Stimulated activated CD8-positive, alpha-beta memory T cell treated with anti-CD3 and anti-CD28 coated beads, Interleukin-4, amount 100 ng/mL, for 4 hours (primary cell): Measurements from ENCODE around the gene CACNA1E.
"Not testable (repeated sequence)": the region's sequence is repeated elsewhere in the genome, so short reads cannot be mapped to it uniquely, and the experiment has no call there.

Experiments
- DNase-seq, 2 donors: peaks; one replicate each; pipeline ENCODE4 v3.0.0-alpha.2; 2020; ENCODE audit warnings: low read depth in 2 of 2, low spot score in 1 of 2

CACNA1E gene

GRCh38 chr1:181803421-181803820 lies 320.1 kb downstream of the CACNA1E start:
- no peak for DNase-seq

GRCh38 chr1:181804989-181805388 lies 321.7 kb downstream of the CACNA1E start:
- no peak for DNase-seq

GRCh38 chr1:181806746-181807145 lies 323.4 kb downstream of the CACNA1E start:
- DNase-seq = no peak

- no peak for DNase-seq
Observed at GRCh38 chr1:181807251-181807650, 323.9 kb downstream of the CACNA1E start.

- no peak for DNase-seq
Observed at GRCh38 chr1:181809991-181810545, 326.8 kb downstream of the CACNA1E start.

GRCh38 chr1:181812208-181812607 lies 328.9 kb downstream of the CACNA1E start:
- DNase-seq = no peak

- no peak for DNase-seq
Observed at GRCh38 chr1:181813266-181813665, 329.9 kb downstream of the CACNA1E start.

GRCh38 chr1:181816608-181817007 lies 333.3 kb downstream of the CACNA1E start:
- DNase-seq = no peak

- DNase-seq = no peak
Observed at GRCh38 chr1:181817091-181817490, 333.8 kb downstream of the CACNA1E start.

- no peak for DNase-seq
Observed at GRCh38 chr1:181818459-181818858, 335.1 kb downstream of the CACNA1E start.

- DNase-seq = no peak
Observed at GRCh38 chr1:181818943-181819342, 335.6 kb downstream of the CACNA1E start.

GRCh38 chr1:181821701-181822100 lies 338.4 kb downstream of the CACNA1E start:
- DNase-seq = no peak

GRCh38 chr1:181832173-181832880 lies 349.0 kb downstream of the CACNA1E start:
- not testable (repeated sequence) for DNase-seq

GRCh38 chr1:181846001-181846645 lies 362.8 kb downstream of the CACNA1E start:
- DNase-seq = no peak

GRCh38 chr1:181846681-181847080 lies 363.4 kb downstream of the CACNA1E start:
- no peak for DNase-seq

- DNase-seq = no peak
Observed at GRCh38 chr1:181849071-181849470, 365.8 kb downstream of the CACNA1E start.

- DNase-seq = not testable (repeated sequence)
Observed at GRCh38 chr1:181854212-181854611, 370.9 kb downstream of the CACNA1E start.

GRCh38 chr1:181855380-181855779 lies 372.1 kb downstream of the CACNA1E start:
- DNase-seq = no peak
